ENCODE measurements around the gene C4A. TPM values are rescaled to one million over a fixed set of nuclear protein-coding genes. Genes with fewer than 3 reads are reported as not detected.

The C4A gene
- total and polyA plus RNA-seq, 2 of the 13 experiments (the other 11 are each of a cell fraction or from before 2014, with no cell fraction given): 165 to 478 TPM

DNA sequence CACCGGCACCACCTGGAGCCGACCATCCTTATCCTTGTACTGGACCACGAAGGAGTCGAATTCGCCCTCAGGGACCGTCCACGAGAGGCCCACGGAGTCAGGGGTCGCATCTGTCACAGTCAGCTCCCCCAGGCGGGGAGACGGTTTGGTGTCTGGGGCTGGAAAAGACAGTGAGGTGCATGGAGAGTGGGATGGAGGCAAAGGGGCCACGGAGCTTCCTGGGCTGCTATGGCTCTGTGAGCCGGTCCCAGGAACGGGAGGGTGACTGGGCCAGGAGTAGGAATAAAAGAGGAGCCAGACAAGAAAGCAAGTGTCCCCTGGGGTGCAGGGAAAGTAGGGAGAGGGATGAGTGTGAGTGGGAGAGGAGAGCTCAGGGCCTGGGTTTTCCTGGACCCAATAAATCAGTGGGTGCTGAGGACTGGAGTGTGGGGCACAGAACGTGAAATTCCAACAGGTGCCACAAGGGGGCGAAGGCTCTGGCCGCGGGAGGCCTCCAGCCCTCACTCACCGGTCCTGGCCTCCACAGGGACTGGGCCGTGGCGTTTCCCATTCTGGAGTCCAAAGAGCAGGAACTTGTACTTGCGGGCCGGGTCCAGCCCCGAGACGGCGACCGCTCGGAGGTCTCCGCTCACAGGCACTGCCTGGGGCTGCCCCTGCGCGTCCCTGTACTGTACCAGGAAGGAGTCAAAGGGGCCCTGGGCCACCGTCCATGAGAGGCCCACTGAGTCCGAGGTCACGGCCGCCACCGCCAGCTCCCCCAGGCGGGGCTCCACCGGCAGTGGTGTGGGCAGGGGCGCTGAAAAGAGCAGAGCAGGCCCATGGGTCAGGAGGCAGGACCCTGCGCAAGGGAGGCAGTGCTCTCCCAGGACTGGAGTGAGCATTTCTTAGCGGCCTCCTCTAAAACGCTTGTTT is 66.3 kb downstream of the C4A start:
- Histone ChIP-seq H2AFZ (ENCODE audit: low read length) (no peak overlapping the region), H3K9me3 (ENCODE audit: low read length) (no peaks in the 10 kb centered on the region), H3K27ac (ENCODE audit: extremely low read length, insufficient read depth, low read length) (peak overlapping the region; percentile 57), H3K4me1 (ENCODE audit: insufficient read depth, low read length) (peaks cover 39% of the 10 kb centered on the region), H3K9ac (ENCODE audit: insufficient read depth, low read depth, low read length) (peak overlapping the region; percentile 69), H3K79me2 (ENCODE audit: insufficient read depth, low read length) (no peaks in the 10 kb centered on the region), H3K4me3 (replicated peaks in 1 of 3; ENCODE audit: insufficient read depth in 1 of 3, low read depth in 2 of 3, low read length in 3 of 3) (peak overlapping the region; percentile 44 to 69 (median 58)), H3K27me3 (ENCODE audit: control insufficient read depth in 1 of 2, insufficient read depth in 2 of 2, low read length in 2 of 2) (peaks cover 16 to 30% of the 10 kb centered on the region in 2 experiments; a peak in 3 of 5 replicates), H4K20me1 (ENCODE audit: insufficient read depth, low read length) (no peaks in the 10 kb centered on the region), H3K36me3 (replicated peaks in 1 of 2; ENCODE audit: control insufficient read depth in 1 of 2, insufficient read depth in 2 of 2, low read length in 2 of 2) (no peaks in the 10 kb centered on the region), H3K4me2 (ENCODE audit: low read depth, low read length) (peak overlapping the region; percentile 74)
- FAIRE-seq (peak; percentile 98), ATAC-seq (peak; percentile 80), DNase-seq (ENCODE audit: low spot score) (peak; percentile 84)
- 35% methylated on average over 22 of the region's 42 CpGs for WGBS (ENCODE audit: low lambda C conversion rate)
- no TSS peak for BruUV-seq (replicated peaks)
- in situ Hi-C loops (cut with HindIII; ENCODE audit: extremely low pct_ligation_motif_present, low pct_unique_long_range_greater_than_20kb) (no loop called here), intact Hi-C loops (cut with micrococcal nuclease; ENCODE audit: unreplicated experiment) (no loop called here)
- ChIA-PET CTCF (ENCODE audit: low intra/inter-chr PET ratio, low total read pairs) (interaction anchor here (1.1 to 1.6 kb wide), 3 partner anchors 39 to 106 kb away, joined by 5 to 6 read pairs (median 5); partner anchors contain the start of gene PPT2), POLR2A (interaction anchor here (0.7 to 1.7 kb wide), 12 partner anchors 11 to 923 kb away, joined by 3 to 9 read pairs (median 3); partner anchors contain the start of genes APOM, ATF6B and CFB)
- TF ChIP-seq PLRG1 (conservative IDR thresholded peaks at IDR 0.05) (no peak), BORCS8-MEF2B (CRISPR knock-in tag; IDR thresholded peaks at IDR 0.05) (peak; percentile 87), GTF2F1 (IDR thresholded peaks at IDR 0.05; ENCODE audit: low read length) (no peak), ZNF543 (CRISPR knock-in tag; IDR thresholded peaks at IDR 0.05) (peak; percentile 86; the same call in 1 of the 2 replicates), NPAS2 (CRISPR knock-in tag; IDR thresholded peaks at IDR 0.05; ENCODE audit: borderline replicate concordance) (no peak), DR1 (CRISPR knock-in tag; IDR thresholded peaks at IDR 0.05) (peak; percentile 64; the same call in 1 of the 2 replicates), CHD2 (IDR thresholded peaks at IDR 0.05; ENCODE audit: low read depth, low read length) (peak; percentile 51; the same call in 1 of the 2 replicates), NCOA5 (CRISPR knock-in tag; IDR thresholded peaks at IDR 0.05) (no peak), SRF (IDR thresholded peaks at IDR 0.05; ENCODE audit: low read depth, low read length) (no peak), SP140L (CRISPR knock-in tag; IDR thresholded peaks at IDR 0.05; ENCODE audit: borderline replicate concordance) (0 out of 2 replicates have a peak, but pooled peaks have one; percentile 60), MAF1 (CRISPR knock-in tag; IDR thresholded peaks at IDR 0.05; ENCODE audit: borderline replicate concordance) (peak; percentile 76; the same call in 1 of the 2 replicates), MTF2 (CRISPR knock-in tag; IDR thresholded peaks at IDR 0.05; ENCODE audit: borderline replicate concordance) (0 out of 2 replicates have a peak, but pooled peaks have one; percentile 63), ZNF326 (CRISPR knock-in tag; IDR thresholded peaks at IDR 0.05; ENCODE audit: borderline replicate concordance) (no peak), TOE1 (CRISPR knock-in tag; IDR thresholded peaks at IDR 0.05) (peak; percentile 74; the same call in 1 of the 2 replicates), ZNF772 (CRISPR knock-in tag; IDR thresholded peaks at IDR 0.05) (peak; percentile 49; the same call in 1 of the 2 replicates), TRIM24 (CRISPR knock-in tag; IDR thresholded peaks at IDR 0.05) (no peak), ZKSCAN8 (CRISPR knock-in tag; IDR thresholded peaks at IDR 0.05; ENCODE audit: borderline replicate concordance) (peak; percentile 78; the same call in 1 of the 2 replicates), ZNF124 (CRISPR knock-in tag; IDR thresholded peaks at IDR 0.05) (peak; percentile 90)
- TF ChIP-seq, protein P1, sequence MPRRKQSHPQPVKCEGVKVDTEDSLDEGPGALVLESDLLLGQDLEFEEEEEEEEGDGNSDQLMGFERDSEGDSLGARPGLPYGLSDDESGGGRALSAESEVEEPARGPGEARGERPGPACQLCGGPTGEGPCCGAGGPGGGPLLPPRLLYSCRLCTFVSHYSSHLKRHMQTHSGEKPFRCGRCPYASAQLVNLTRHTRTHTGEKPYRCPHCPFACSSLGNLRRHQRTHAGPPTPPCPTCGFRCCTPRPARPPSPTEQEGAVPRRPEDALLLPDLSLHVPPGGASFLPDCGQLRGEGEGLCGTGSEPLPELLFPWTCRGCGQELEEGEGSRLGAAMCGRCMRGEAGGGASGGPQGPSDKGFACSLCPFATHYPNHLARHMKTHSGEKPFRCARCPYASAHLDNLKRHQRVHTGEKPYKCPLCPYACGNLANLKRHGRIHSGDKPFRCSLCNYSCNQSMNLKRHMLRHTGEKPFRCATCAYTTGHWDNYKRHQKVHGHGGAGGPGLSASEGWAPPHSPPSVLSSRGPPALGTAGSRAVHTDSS (CRISPR knock-in tag; conservative IDR thresholded peaks at IDR 0.05): no peak
- TF ChIP-seq, protein P2, sequence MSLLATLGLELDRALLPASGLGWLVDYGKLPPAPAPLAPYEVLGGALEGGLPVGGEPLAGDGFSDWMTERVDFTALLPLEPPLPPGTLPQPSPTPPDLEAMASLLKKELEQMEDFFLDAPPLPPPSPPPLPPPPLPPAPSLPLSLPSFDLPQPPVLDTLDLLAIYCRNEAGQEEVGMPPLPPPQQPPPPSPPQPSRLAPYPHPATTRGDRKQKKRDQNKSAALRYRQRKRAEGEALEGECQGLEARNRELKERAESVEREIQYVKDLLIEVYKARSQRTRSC (CRISPR knock-in tag; IDR thresholded peaks at IDR 0.05; ENCODE audit: low read depth): no peak
- TF ChIP-seq, protein P3, sequence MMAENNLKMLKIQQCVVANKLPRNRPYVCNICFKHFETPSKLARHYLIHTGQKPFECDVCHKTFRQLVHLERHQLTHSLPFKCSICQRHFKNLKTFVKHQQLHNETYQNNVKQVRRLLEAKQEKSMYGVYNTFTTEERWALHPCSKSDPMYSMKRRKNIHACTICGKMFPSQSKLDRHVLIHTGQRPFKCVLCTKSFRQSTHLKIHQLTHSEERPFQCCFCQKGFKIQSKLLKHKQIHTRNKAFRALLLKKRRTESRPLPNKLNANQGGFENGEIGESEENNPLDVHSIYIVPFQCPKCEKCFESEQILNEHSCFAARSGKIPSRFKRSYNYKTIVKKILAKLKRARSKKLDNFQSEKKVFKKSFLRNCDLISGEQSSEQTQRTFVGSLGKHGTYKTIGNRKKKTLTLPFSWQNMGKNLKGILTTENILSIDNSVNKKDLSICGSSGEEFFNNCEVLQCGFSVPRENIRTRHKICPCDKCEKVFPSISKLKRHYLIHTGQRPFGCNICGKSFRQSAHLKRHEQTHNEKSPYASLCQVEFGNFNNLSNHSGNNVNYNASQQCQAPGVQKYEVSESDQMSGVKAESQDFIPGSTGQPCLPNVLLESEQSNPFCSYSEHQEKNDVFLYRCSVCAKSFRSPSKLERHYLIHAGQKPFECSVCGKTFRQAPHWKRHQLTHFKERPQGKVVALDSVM (CRISPR knock-in tag; IDR thresholded peaks at IDR 0.05): peak; percentile 100

Data from HepG2 (cell line).